GM21367 (cell line): ENCODE measurements around the gene SPATA17.

Experiments used
- ATAC-seq: cut with Tn5 transposase; IDR thresholded peaks from one replicate; pipeline ENCODE4 v1.9.1; 2021; ENCODE audit not compliant: unreplicated experiment

SPATA17 gene

DNA sequence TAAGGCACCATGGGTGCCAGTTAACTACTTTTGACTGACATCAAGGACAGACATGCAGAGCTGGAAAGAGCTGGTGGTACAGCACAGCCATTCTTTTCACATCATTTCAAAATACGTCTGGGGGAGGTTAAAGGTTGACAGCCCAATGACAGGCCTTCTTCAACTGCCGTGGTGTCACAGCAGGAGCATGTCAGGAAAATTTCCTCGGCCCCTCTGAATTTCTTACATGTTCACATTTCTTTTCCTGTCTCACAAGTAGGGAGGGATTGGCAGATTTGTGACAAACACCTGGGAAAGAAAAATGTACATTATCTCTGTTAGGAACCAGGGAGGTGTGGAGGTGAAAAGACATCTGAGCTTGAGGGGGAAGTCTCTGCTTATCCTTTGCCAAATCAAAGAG is 279.1 kb downstream of the SPATA17 start:
- ATAC-seq: no peak

DNA sequence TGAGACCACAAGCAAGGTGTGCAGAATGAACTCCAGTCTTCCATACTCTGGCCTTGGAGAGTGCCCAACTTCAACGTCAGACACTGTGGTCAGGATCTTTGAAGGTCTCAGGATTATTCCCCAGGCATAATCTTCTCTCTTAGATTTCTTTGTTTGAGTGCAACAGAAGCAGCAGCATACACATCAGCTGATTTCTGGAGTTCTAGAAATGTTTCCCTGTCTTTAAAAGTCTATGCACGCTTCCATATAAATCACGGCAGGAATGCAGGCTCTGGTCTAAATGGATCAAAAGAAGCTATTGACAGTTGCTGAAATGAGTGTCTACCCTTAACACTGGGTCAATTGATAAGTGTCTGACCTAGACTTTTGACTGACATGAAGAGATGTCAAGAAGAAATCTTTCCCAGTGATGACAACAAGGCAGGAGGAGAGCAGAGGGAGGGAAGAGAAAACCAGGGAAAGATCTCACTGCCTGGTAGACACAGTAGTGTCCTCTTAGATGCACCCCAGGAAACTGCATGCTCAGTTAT is 279.7 kb downstream of the SPATA17 start:
- no peak for ATAC-seq

DNA sequence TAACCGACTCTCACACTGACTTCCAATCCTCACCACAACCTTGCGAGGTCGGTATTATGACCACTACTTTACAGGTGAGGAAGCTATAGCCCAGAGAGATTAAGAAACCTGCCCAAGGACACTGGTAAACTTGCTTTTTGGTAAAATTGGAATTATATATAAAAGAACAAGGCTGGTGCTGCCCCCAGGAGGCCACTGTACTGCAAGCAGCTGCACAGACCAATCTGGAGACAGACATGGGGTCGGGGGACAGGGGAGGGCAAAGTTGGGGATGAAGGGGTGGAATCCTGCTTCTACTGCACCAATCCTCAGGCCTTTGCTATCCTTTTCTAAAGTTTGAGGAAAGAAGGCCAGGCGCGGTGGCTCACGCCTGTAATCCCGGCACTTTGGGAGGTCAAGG is 280.8 kb downstream of the SPATA17 start:
- no peak for ATAC-seq

DNA sequence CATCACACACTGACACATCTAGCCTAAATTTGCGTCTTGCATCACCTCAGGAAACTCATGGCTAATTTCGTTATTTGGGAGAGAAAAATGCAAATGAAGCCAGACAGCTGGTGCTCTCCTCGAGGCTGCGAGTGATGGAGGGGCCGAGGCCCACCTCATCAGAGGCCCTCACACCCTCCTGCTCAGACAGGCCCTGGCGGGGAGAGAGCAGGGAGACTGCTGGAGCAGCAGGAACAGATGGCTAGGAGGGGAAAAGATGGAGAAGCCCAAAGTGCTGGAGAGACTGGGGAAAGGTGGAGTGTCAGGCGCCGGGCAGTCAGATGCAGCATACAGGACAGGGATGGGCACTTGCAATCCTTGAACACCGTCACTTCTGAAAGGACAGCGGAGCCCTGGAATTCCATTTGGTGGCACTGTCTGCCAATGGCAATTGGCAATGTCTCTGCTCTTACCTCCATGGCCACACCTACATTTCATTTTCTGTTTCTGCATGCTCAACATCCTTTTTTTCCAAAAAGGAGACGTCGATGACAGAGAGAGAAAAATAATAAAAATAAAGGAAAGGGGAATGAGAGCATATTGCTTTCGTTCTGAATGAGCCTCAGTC is 286.2 kb downstream of the SPATA17 start:
- no peak for ATAC-seq

DNA sequence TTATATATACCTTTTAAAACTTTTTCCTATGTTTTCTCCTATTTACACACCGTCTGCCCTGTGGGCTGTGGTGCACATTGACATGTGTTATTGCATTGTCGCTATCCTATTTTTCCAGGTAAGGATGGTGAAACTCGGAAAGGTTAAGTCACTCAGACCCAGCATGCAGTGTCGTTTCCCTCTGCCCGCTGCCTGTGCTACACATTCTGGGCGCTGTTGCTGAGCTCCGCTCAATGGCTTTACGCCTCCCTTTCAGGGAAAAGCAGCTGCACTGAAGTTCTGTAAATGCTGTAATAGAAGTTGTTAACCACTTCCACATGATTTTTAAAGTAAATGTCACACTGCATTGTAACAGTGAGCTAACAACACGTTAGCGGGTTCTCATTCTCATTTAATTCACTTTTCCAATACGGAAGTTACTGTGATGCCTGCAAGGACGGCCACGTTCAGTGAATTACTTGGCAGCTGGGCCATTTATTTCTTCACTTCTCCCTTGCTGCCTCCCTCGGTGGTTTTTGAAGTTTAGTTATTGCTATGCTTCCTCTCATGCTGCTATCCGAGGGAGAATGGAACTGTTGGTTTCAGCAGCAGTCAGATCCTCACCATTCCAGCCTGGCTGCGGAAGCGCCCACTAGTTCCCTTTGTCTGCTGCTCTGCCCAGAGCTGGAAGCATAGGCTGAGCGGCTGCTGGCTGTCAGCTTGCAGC is 288.7 kb downstream of the SPATA17 start:
- no peak for ATAC-seq
